ENCODE data around the gene SELENOK.
A peak's percentile ranks its signal among the peaks of the same experiment; 100 is the strongest.
"Not testable (repeated sequence)": the region's sequence is repeated elsewhere in the genome, so short reads cannot be mapped to it uniquely, and the experiment has no call there.

Gene SELENOK

GRCh38 chr3:53891497-53892285 is at the start of gene SELENOK:
Gene SELENOK (minus strand): TSS chr3:53891859.
- DNase-seq = peak; percentile 100

- DNase-seq = no peak
Measured at GRCh38 chr3:53941184-53941583, 49.5 kb upstream of the SELENOK start.

DNA sequence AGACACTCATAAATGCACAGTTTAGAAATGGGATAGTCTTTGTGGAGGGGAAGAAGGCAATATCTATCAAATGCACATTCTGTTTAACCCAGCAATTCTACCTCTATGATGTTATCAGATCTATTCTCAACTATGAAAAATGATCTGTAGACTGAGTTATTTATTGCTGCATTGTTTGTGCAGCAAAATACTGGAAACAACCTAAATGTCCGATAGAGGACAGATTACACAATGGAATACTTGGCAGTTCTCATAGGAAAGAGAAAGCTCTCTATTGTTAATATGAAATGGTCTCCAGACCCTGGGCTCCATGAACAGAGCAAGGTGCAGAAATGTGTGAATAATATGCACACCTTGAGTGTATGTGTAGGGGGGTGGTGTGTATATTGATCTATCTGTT is 49.0 kb upstream of the SELENOK start:
- DNase-seq = no peak

- no peak for DNase-seq
Measured at GRCh38 chr3:53939813-53940212, 48.2 kb upstream of the SELENOK start.

DNA sequence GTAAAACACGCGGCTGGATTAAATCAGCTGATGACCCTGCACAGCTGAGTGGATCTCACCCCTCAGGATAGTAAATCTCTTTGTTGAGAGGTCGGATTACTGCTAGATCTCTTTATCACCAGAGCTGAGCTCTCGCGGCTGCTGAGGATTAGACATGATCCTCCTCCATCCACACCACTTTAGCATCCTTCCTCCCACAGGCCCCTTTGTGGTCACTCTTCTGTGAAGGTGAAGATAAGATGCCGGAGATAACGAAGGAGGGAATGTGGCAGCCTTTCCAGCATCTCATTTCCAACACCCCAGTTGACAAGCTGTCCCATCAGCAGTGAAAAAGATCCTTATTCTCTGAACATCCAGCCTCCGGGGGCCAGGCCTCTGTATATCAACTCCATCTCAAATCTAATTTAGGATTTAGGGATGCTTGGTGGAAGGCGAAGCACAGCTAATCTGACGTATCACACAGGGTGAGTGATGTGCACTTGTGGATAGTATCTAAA is 47.5 kb upstream of the SELENOK start:
- DNase-seq = peak; percentile 58

GRCh38 chr3:53938645-53939044 is 47.0 kb upstream of the SELENOK start:
- DNase-seq = peak; percentile 87

DNA sequence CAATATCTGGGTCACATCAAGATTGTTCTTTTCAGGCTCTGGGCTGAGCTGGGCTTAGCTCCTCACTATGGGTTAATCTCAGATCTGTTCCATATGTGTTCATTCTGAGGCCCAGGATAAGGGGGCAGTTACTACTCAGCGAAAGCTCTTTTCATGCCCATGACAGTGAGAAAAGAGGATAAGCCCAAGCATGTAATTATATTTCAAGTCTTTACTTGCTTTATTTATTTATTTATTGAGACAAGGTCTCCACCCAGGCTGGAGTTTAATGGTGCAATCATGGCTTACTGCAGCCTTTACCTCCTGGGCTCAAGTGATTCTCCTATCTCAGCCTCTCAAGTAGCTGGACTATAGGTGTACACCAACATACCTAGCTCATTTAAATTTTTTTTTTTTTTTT is 44.7 kb upstream of the SELENOK start:
- peak; percentile 21 for DNase-seq

- DNase-seq = no peak
Measured at GRCh38 chr3:53935283-53935901, 43.7 kb upstream of the SELENOK start.

DNA sequence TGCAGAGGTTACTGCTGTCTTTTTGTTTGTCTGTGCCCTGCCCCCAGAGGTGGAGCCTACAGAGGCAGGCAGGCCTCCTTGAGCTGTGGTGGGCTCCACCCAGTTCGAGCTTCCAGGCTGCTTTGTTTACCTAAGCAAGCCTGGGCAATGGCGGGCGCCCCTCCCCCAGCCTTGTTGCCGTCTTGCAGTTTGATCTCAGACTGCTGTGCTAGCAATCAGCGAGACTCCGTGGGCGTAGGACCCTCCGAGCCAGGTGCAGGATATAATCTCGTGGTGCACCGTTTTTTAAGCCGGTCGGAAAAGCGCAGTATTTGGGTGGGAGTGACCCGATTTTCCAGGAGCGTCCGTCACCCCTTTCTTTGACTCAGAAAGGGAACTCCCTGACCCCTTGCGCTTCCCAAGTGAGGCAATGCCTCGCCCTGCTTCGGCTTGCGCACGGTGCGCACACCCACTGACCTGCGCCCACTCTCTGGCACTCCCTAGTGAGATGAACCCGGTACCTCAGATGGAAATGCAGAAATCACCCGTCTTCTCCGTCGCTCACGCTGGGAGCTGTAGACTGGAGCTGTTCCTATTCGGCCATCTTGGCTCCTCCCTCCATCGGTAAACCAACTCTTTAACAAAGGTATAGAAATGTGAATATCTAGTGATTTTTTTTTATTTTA is 35.7 kb upstream of the SELENOK start:
- not testable (repeated sequence) for DNase-seq

GRCh38 chr3:53921296-53921695 is 29.6 kb upstream of the SELENOK start:
- DNase-seq = no peak

- no peak for DNase-seq
Measured at GRCh38 chr3:53919741-53920140, 28.1 kb upstream of the SELENOK start.

DNA sequence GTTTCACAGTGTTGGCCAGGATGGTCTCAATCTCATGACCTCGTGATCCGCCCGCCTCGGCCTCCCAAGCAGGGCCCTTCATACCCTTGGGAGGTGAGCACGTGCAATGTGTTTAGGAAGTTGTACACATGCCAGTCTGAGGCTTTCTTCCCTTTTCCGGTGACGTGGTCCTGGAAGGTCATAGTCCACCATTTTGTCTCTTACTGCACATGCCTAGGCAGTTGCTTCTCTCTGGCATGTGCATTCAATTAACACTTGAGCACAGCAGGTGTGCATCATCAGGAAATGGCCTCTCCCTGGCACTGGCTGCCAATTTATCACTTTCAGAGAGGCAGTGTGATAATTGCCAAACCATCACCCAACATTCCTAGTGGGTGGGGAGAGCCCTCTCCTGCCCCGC is 21.7 kb upstream of the SELENOK start:
- DNase-seq = no peak

DNA sequence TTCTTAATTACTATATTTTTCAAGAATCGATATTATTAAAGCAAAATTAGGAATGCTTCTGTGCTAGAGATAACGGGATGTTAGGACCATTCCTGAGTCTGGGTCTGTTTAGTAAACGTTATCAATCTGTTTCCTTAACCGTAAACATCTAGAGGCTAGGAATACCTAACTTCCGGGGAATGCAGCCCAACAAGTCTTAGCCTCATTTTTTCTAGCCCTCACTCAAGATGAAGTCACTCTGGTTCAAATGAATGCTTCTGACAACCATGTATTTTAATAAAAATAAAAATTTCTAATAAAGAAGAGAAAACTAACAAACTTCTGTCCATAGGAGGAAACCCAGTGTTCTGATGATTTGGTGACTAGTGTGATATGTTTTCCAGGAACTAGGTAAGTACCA is 11.1 kb upstream of the SELENOK start:
- no peak for DNase-seq

DNA sequence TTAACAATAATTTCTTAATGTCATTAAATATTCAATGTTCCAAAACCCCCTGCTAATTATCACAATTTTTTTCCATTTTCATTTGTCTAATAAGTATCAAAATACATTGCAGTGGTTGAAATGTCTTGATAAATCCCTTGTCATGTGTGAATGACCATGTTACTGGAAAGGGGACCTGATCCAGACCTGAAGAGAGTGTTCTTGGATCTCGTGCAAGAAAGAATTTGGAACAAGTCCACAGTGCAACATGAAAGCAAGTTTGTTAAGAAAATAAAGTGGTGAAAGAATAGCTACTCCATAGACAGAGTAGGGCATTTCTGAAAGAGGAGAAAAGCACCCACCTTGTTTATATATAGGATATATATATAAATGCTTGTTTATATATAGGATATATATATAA is 10.4 kb upstream of the SELENOK start:
- DNase-seq = no peak

DNA sequence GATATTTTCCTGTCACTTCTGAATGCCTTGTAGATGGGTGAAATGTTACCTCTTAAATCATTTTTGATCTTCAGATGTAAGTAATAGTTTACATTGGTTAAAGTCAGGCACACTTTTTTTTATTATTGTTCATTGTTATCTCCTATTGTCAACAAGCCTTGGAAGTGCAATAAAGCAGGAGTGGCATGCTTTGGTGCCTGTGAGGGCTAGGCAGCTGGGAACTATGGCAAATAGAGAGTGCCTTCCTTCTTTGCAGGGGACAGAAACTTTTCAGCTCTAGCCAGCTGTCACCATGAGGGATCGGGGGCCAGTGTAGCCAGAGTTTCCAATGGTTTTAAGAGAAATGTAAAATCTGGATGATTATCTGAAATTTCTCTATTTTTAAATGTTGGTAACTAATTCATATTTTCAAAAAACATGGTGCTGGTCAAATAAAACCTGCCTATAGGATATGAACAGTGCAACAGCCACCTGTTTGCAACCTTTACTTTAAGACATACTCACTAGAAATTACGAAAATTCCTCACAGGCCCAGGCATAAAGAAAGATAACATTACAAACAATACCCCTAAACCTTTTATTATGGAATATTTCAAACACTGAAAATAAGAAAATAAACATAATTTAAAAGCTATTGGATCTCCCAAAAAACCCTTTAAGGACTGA is 9.1 kb upstream of the SELENOK start:
- DNase-seq = no peak

DNA sequence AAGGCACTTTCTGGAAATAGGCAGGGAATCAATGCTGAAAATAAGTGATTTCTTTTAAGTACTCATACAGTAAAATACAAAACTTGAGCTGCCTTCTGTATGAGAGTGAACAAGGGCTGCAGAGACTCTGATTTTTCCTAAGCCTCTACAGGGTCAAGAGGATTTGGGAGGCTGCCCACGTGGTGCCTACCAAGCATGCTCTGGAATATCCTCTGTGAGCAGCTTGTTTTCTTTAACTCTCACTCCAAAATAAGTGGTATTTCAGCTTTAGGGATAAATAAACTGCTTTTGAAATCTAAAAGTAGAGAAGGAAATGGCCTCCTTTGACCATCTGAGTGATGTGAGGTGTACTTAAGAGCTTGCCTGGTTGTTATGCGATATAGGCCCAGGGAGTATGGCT is 8.1 kb upstream of the SELENOK start:
- no peak for DNase-seq

GRCh38 chr3:53892286-53892637 is 603 bp upstream of the SELENOK start:
- DNase-seq = no peak

DNA sequence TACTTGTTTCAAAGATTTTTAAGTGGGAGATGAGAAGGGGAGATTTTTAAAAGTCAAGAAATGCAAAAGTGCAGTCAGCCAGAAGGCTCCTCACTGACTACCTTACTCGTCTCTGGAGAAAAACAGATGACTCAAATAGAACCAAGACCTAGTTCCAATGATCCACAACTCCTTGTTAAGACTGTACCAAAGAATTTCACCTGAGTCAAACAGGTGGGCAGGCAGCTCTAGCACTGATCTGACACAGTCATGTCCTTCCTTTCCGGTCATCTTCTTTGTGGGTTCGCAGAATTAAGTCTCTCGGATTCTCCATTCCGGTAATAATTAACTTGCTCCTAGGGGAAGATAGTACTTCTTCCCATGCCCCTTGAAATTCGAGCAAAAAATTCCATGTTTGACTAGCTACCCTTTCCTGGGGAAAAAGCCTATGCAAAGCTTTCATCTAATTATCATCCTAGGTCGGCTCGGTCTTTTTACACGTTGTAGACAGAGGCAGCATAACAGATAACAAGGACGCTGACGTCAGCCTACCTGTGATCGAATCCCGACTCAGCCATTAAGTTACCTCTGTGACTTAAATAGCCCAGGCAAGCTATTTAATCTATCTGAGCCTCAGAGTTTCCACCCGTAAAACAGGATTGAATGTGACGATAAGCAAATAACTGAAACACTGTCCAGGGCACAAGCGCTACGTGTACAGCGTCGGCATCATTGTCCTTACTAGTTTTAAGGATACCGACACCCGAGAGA is 758 bp downstream of the SELENOK start:
- peak; percentile 79 for DNase-seq

DNA sequence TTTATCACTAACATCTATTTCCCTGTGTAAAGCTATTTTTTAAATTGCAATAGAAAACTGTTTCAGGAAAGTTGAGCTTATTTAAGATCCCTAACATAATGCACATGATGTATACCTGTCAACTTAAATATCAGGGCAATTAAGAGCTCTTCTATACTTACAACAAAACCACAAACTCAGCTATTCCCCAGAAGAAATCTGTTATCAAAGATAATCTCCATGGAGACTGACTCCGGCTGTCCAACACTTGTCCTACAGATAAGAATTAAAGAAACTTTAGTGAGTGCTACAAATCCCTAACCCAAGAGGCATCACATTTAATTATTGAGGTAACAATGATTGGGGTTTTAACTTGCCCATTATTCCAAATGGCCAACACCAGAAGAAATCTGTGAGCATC is 3.4 kb downstream of the SELENOK start:
- no peak for DNase-seq

- no peak for DNase-seq
Measured at GRCh38 chr3:53887446-53887845, 4.2 kb downstream of the SELENOK start.

DNA sequence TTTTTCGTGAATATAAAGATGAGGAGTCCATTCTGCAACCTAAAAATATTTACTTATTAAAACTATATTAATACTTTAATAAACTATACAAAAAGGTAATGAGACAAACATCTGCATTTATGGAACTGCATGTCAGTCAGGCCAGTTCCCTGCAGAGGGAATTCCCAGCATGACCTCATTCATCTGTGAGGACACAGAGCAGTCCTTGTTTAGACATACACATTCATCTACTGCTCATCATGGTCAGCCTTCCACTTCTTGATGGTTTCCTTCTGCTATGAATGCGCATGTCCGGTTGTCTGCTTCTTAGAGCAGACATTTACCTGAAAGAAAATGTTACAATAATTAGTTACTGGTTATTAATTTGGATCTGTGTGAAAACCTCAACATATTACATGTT is 6.4 kb downstream of the SELENOK start:
- no peak for DNase-seq

GRCh38 chr3:53884623-53885022 is 7.0 kb downstream of the SELENOK start:
- no peak for DNase-seq

- no peak for DNase-seq
Measured at GRCh38 chr3:53883008-53883407, 8.7 kb downstream of the SELENOK start.
